K562 treated with DMSO at 1 percent for 48 hours (cell line): Measurements from ENCODE around the gene SMIM7. TPM values are rescaled to one million over a fixed set of nuclear protein-coding genes. Genes with fewer than 3 reads are reported as not detected.

ENCODE experiments used
- total RNA-seq: library from RNA; unstranded; fragments of 300-600 nt; gene quantifications from 2 replicates; pipeline ENCODE4 v1.2.3, GENCODE V29; 2022; ENCODE audit warnings: low replicate concordance; ENCODE audit errors: extremely low read depth

SMIM7 gene
- not detected in 2 replicates for total RNA-seq

GRCh38 chr19:16659832-16660708, at the start of gene SMIM7:
Gene SMIM7 (minus strand): TSS chr19:16660144. CDS start chr19:16660110, 34 bp downstream.

GRCh38 chr19:16660763-16661479, 977 bp upstream of the SMIM7 start, which contains the start of gene TMEM38A:
Gene TMEM38A (plus strand): TSS chr19:16661139. CDS start chr19:16661218, 79 bp downstream.

GRCh38 chr19:16628183-16628983, 31.6 kb downstream of the SMIM7 start, which contains the start of gene MED26:
Gene MED26 (minus strand): TSS chr19:16628204. CDS start chr19:16627943, 261 bp downstream.

Other genes with a start within 250 kb of the SMIM7 start
- not detected in 2 replicates for gene EPS15L1, start 188.2 kb downstream of the SMIM7 start, total RNA-seq
- not detected in 2 replicates for gene CALR3, start 164.0 kb downstream of the SMIM7 start, total RNA-seq
- not detected in 2 replicates for gene C19orf44, start 163.8 kb downstream of the SMIM7 start, total RNA-seq
- 213 TPM in 1 of 2 replicates, not detected in the other for gene CHERP, start 117.7 kb downstream of the SMIM7 start, total RNA-seq
- not detected in 2 replicates for gene SLC35E1, start 87.7 kb downstream of the SMIM7 start, total RNA-seq
- not detected in 2 replicates for gene MED26, start 31.9 kb downstream of the SMIM7 start, total RNA-seq
- not detected in 2 replicates for gene TMEM38A, start 995 bp upstream of the SMIM7 start, total RNA-seq
- gene NWD1, start 59.7 kb upstream of the SMIM7 start, total RNA-seq, result not detected in 2 replicates
- gene SIN3B, start 169.3 kb upstream of the SMIM7 start, total RNA-seq, result not detected in 2 replicates
- gene F2RL3, start 228.9 kb upstream of the SMIM7 start, total RNA-seq, result not detected in 2 replicates